GM12892 (cell line): ENCODE results near the gene TMEM259.

Experiments used
- POLR2AphosphoS5 ChIP-seq: IDR thresholded peaks from 2 replicates; pipeline ENCODE4 v1.6.1; 2011; ENCODE audit warnings: low read depth, low read length, control low read depth
- TAF1 ChIP-seq: IDR thresholded peaks from 2 replicates; pipeline ENCODE4 v1.6.1; 2011; ENCODE audit warnings: low read depth, mild to moderate bottlenecking, control low read depth, low read length, borderline replicate concordance

DNA sequence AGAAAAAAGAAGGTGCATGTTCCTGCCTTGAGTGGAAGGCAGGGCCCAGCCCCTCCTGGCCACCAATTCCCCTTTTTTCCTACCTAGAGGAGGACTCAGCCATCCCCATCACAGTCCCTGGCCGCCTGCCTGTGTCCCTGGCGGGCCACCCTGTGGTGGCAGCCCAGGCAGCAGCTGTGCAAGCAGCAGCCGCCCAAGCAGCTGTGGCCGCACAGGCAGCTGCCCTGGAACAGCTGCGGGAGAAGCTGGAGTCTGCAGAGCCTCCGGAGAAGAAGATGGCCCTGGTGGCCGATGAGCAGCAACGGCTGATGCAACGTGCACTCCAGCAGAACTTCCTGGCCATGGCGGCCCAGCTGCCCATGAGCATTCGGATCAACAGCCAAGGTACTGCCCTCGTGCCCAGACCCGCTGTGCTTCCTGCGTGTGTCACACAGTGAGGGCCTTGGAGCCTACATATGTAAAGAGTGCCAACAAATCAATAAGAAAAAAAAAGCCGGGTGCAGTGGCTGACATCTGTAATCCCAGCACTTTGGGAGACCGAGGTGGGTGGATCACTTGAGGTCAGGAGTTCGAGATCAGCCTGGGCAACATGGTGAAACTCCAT is 54.3 kb downstream of the TMEM259 start:
- TF ChIP-seq POLR2AphosphoS5 (no peak), TAF1 (no peak)
